ENCODE results near the gene NHERF1.

GRCh38 chr17:74703311-74703710, 45.1 kb upstream of the NHERF1 start:
- no peak for TF ChIP-seq CTCF (IDR thresholded peaks at IDR 0.05)
- no peak for TF ChIP-seq EZH2 (IDR thresholded peaks at IDR 0.05; ENCODE audit: borderline replicate concordance, insufficient read depth, low read depth, low read length, poor library complexity, severe bottlenecking)
